Stimulated activated CD8-positive, alpha-beta memory T cell treated with anti-CD3 and anti-CD28 coated beads, Interleukin-7, amount 100 ng/mL, for 1 hour (primary cell): ENCODE measurements around the gene C1orf198.

Experiments
- DNase-seq, 2 donors: peaks; one replicate each; pipeline ENCODE4 v3.0.0-alpha.2; 2020; ENCODE audit warnings: low read depth in 2 of 2

Gene C1orf198

GRCh38 chr1:230833511-230833910, 34.8 kb downstream of the C1orf198 start:
- DNase-seq, result no peak

GRCh38 chr1:230832476-230832875, 35.8 kb downstream of the C1orf198 start:
- DNase-seq, result no peak

GRCh38 chr1:230831771-230832170, 36.5 kb downstream of the C1orf198 start:
- no peak for DNase-seq

- no peak for DNase-seq
These were observed 39.9 kb downstream of the C1orf198 start for GRCh38 chr1:230828421-230828820.

GRCh38 chr1:230827801-230828200, 40.5 kb downstream of the C1orf198 start:
- no peak for DNase-seq

- no peak for DNase-seq
These were observed 41.1 kb downstream of the C1orf198 start for GRCh38 chr1:230827081-230827681.

GRCh38 chr1:230826166-230826875, 42.0 kb downstream of the C1orf198 start:
- DNase-seq, result no peak

GRCh38 chr1:230825761-230826160, 42.6 kb downstream of the C1orf198 start:
- no peak for DNase-seq

- no peak for DNase-seq
These were observed 43.2 kb downstream of the C1orf198 start for GRCh38 chr1:230824919-230825721.

- DNase-seq, result no peak
These were observed 43.8 kb downstream of the C1orf198 start for GRCh38 chr1:230824551-230824918.

GRCh38 chr1:230823931-230824381, 44.4 kb downstream of the C1orf198 start:
- no peak for DNase-seq

GRCh38 chr1:230823426-230823825, 44.9 kb downstream of the C1orf198 start:
- DNase-seq, result no peak

GRCh38 chr1:230822092-230822581, 46.2 kb downstream of the C1orf198 start:
- no peak for DNase-seq

- no peak for DNase-seq
These were observed 47.0 kb downstream of the C1orf198 start for GRCh38 chr1:230821346-230821745.

- DNase-seq, result no peak
These were observed 47.8 kb downstream of the C1orf198 start for GRCh38 chr1:230820568-230820967.

GRCh38 chr1:230819976-230820375, 48.3 kb downstream of the C1orf198 start:
- DNase-seq, result no peak

- DNase-seq, result no peak
These were observed 49.4 kb downstream of the C1orf198 start for GRCh38 chr1:230818901-230819300.

- DNase-seq, result no peak
These were observed 50.0 kb downstream of the C1orf198 start for GRCh38 chr1:230818367-230818766.

- DNase-seq, result no peak
These were observed 52.3 kb downstream of the C1orf198 start for GRCh38 chr1:230816018-230816417.

GRCh38 chr1:230814949-230815692, 53.2 kb downstream of the C1orf198 start:
- DNase-seq, result no peak

- no peak for DNase-seq
These were observed 55.8 kb downstream of the C1orf198 start for GRCh38 chr1:230812568-230812967.
